Natural killer cell treated with Interleukin-12 subunit alpha and Interleukin-12 subunit beta and Interleukin-15 and Interleukin-18, amount 100 ng/mL, for 72 hours (primary cell): ENCODE results near the gene CARD11. TPM values are rescaled to one million over a fixed set of nuclear protein-coding genes. Genes with fewer than 3 reads are reported as not detected.

Experiments
- ATAC-seq, 2 donors: fragments of 150-1000 bp; cut with Tn5 transposase in 1 of 2; sonication (Bioruptor Pico), chemical (Tn5 transposase) in 1 of 2; 2 replicates each; pipeline ENCODE4 v1.10.0; 2021
- DNase-seq: peaks from one replicate; pipeline ENCODE4 v3.0.0; 2022; ENCODE audit warnings: low spot score
- H3K27ac Mint-ChIP-seq, 2 donors: 1 replicate in 1 of 2; 2 replicates in 1 of 2; pipeline ENCODE4 v1.8.0; 2022; ENCODE audit warnings: mixed read lengths in 2 of 2, mild to moderate bottlenecking in 1 of 2, moderate library complexity in 1 of 2
- H3K27me3 Mint-ChIP-seq, 2 donors: 1 replicate in 1 of 2; 2 replicates in 1 of 2; pipeline ENCODE4 v1.8.0; 2022; ENCODE audit warnings: mixed read lengths in 2 of 2
- H3K36me3 Mint-ChIP-seq: one replicate; pipeline ENCODE4 v1.8.0; 2022; ENCODE audit warnings: mixed read lengths
- H3K4me1 Mint-ChIP-seq, 2 donors: 1 replicate in 1 of 2; 2 replicates in 1 of 2; pipeline ENCODE4 v1.8.0; 2022; ENCODE audit warnings: low read depth in 2 of 2, mixed read lengths in 2 of 2, mild to moderate bottlenecking in 1 of 2
- H3K4me3 Mint-ChIP-seq: one replicate; pipeline ENCODE4 v1.8.0; 2022; ENCODE audit warnings: mixed read lengths
- H3K9me3 Mint-ChIP-seq: 2 replicates; pipeline ENCODE4 v1.8.0; 2022; ENCODE audit warnings: mixed read lengths
- total RNA-seq, 2 donors: library from RNA; stranded (reverse); gene quantifications; one replicate each; pipeline ENCODE4 v1.2.3, GENCODE V29; 2022

Gene CARD11
- total RNA-seq = 10 to 100 TPM; 79.3 to 80.8 TPM

DNA sequence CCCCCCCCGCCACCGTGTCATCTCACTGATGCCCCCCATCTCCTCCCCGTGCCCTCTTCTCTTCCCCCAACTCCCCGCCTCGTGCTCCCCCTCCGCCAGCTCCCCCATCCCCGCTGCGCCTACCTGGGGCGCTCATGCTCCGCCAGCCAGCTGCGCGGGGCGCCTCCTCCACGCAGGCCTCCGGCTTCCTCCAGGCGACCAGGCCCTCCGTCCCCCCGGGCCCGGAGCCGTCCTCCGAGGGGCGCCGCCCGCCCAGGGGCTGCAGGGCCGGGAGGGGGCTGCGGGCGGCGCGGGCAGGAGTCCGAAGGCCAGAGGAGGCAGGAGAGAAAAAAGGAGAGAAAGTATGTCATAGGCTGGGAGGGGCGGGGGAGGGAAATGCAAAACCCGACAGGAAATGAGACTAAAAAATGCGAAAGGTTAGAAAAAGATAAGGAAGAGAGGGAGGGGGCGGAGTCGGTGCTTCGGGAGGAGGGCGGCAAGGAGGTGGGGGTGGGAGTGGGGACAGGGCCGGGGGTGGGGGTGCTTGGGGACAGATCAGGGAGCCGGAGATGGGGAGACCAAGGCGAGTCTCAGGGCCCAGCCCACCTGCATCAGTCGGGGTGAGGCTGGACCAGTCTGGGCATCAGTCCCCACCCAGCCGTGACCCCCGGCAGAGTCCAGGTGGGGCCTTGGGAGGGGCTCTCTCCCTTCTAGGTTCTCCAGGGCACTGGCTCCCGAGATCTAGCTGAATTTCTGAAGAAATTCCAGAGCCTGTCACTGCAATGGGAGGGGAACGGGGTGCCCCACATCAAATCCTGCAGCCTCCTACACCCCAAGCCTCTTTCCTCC lies at the start of gene CARD11:
TSS of gene CARD11 (minus strand) at position 324 of the 828 bp plus-strand sequence. CDS start 85,361 bp downstream, outside the sequence.
- peaks cover 36 to 40% of the 10 kb centered on the region in 2 donors for H3K4me1 Mint-ChIP-seq

DNA sequence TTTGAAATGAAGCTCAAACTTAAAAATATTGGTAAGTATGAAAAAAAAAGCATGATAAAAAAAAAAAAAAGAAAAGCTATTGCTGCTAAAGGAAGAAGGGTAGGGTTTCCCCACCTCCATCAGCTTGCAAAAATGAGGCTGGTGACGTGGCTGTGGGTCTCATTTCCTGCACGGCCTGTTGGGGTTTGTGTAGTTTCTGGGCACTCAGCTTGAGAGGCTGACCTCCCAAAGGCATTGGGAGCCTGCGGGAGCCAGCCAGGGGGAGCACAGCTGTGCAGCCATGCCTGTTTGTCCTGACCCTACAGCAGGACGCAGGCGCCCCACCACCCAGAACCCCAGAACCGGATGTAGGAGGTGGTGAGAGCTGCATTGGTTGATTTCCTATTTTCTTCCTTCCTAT lies 48.8 kb upstream of the CARD11 start:
- H3K9me3 Mint-ChIP-seq = no peaks in the 10 kb centered on the region
- H3K36me3 Mint-ChIP-seq = no peaks in the 10 kb centered on the region
- H3K4me1 Mint-ChIP-seq = peaks cover 54 to 61% of the 10 kb centered on the region in 2 donors
- ATAC-seq = peak; percentile 88 to 91
- H3K27me3 Mint-ChIP-seq = no peaks in the 10 kb centered on the region
- peak; percentile 90 for DNase-seq
- peak overlapping the region; percentile 72 for H3K4me3 Mint-ChIP-seq
- H3K27ac Mint-ChIP-seq = peak overlapping the region; percentile 94 to 100

More for the DNA sequence above, at the start of gene CARD11:
- no peaks in the 10 kb centered on the region for H3K9me3 Mint-ChIP-seq
- peak within 1 kb of the TSS; percentile 91 for H3K4me3 Mint-ChIP-seq
- no peaks in the 10 kb centered on the region for H3K36me3 Mint-ChIP-seq
- ATAC-seq = peak; percentile 70 to 74
- peak within 1 kb of the TSS; percentile 80 to 88 for H3K27ac Mint-ChIP-seq
- H3K27me3 Mint-ChIP-seq = no peaks in the 10 kb centered on the region
- peak; percentile 61 for DNase-seq

DNA sequence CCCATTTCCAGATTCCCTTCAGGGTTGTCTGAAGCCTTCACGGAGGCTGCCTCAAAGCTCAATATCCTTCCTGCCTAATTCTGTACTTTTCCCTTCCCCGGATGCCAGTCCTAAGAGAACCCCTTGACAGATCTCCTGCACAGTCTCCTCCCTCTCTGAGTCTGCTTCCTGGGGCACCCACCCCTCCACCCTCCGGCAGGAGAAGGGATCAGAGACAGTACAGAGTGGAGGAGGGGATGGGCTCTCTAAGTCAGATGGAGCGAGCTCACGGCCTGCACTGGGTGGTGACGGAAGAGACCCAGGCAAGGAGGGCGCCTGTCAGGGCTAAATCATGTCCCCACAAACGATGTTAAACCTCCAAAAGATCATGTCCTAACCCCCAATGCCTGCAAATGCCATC lies 48.0 kb upstream of the CARD11 start:
- Mint-ChIP-seq H3K4me3 (peak overlapping the region; percentile 72), H3K36me3 (no peaks in the 10 kb centered on the region)
- no peak for ATAC-seq

DNA sequence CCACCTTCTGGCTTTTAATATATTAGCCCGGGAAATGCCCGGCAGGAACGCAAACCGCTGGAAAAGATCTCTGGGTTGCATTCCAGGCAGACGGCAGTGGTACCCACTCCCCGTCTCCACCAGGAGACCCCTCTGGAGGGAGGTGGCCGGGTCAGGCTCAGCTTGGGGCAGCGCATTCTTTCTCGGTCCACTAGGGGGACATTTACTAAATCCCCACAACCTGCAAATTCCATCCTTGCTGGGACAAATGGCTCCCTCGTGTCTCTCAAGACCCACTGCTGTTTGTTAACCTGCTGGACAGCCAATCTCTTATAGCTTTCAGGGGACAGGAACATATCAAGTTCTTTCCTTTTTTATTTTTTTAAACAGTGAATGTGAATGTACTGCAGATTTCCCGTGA lies 45.8 kb upstream of the CARD11 start:
- peak overlapping the region; percentile 20 for H3K4me3 Mint-ChIP-seq
- H3K36me3 Mint-ChIP-seq = no peaks in the 10 kb centered on the region
- H3K27me3 Mint-ChIP-seq = no peaks in the 10 kb centered on the region
- ATAC-seq (no peak), DNase-seq (no peak)
- H3K4me1 Mint-ChIP-seq = peaks cover 33 to 40% of the 10 kb centered on the region in 2 donors
- H3K27ac Mint-ChIP-seq = peak overlapping the region; percentile 78 to 94
- no peaks in the 10 kb centered on the region for H3K9me3 Mint-ChIP-seq

More for the DNA sequence above, 48.0 kb upstream of the CARD11 start:
- H3K27ac Mint-ChIP-seq = peak overlapping the region; percentile 94 to 100
- H3K27me3 Mint-ChIP-seq = no peaks in the 10 kb centered on the region
- DNase-seq = no peak
- no peaks in the 10 kb centered on the region for H3K9me3 Mint-ChIP-seq
- H3K4me1 Mint-ChIP-seq = peaks cover 46 to 55% of the 10 kb centered on the region in 2 donors

DNA sequence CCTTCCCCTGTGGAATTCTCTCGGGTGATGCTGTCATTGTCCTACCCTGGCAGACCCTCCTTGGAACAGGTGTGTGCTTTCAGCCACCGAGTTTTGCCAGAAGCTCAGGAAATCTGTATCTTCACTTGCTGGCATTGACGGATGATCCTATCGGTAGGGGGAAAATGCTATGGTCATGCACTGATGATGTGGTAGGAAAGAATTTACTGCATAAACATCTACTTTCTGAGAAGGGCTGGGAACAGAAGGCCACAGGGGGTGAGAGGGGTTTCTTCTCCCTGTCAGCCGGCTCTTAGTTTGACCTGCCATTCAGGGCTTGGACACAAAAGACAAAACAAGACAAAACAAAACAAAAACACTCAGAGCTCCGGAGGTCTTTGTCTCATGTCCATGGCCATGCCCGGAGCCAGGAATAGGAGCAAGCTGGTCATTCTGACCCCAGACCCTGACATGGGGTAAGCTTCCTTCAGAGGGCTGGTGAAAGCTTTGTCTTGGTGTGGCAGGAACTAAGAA lies 43.6 kb upstream of the CARD11 start:
- ATAC-seq (no peak), DNase-seq (no peak)
- Mint-ChIP-seq H3K36me3 (no peaks in the 10 kb centered on the region), H3K9me3 (no peaks in the 10 kb centered on the region), H3K4me3 (no peak overlapping the region), H3K27me3 (no peaks in the 10 kb centered on the region), H3K4me1 (peaks cover 22 to 32% of the 10 kb centered on the region in 2 donors), H3K27ac (peak overlapping the region in 1 of 2 donors; percentile 74)

DNA sequence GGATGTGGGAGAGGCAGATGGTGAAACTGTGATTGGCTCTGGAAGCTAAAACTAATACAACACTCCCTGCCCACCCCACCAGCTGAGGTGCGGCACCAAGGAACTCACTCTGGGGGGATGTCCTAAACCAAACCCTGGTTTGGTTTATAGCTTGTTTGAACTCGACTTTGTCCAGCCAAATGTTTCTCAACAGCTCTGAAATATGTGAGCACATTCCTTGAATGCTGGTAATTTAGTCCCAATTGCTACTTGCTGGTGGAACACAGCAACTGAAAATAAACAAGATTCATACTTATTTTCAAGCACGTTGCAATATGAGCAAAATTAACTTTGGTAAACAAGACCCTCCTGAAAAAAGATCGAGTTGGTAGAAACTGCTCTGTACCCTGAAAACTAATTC lies 39.7 kb upstream of the CARD11 start:
- no peak for ATAC-seq
- peak overlapping the region in 1 of 2 donors; percentile 34 for H3K27ac Mint-ChIP-seq

DNA sequence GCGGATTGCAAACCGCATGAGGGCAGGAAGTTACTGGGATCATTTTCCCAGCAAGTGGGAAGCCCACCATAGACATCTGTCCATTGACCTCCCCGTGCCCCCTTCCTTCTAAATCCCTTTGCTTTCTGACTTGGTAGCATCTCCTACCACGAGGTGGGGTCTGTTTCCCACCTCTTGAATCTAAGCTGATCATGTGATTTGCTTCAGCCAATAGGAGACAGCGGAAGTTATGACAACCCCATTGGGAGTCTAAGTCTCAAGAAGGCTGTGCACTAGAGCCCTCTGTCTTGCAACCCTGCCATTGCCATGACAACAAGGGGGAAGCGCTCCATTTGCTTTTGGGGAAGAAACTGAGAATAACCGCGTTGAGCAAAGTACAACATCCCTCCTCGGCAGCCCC lies 39.2 kb upstream of the CARD11 start:
- peaks cover 5 to 13% of the 10 kb centered on the region in 2 donors for H3K4me1 Mint-ChIP-seq
- no peaks in the 10 kb centered on the region for H3K27me3 Mint-ChIP-seq
- DNase-seq (no peak), ATAC-seq (no peak)
- H3K4me3 Mint-ChIP-seq = no peak overlapping the region
- H3K27ac Mint-ChIP-seq = no peak overlapping the region
- no peaks in the 10 kb centered on the region for H3K36me3 Mint-ChIP-seq
- no peaks in the 10 kb centered on the region for H3K9me3 Mint-ChIP-seq

More for the DNA sequence above, 39.7 kb upstream of the CARD11 start:
- H3K36me3 Mint-ChIP-seq = no peaks in the 10 kb centered on the region
- peaks cover 5 to 11% of the 10 kb centered on the region in 2 donors for H3K4me1 Mint-ChIP-seq
- DNase-seq = no peak
- no peaks in the 10 kb centered on the region for H3K9me3 Mint-ChIP-seq
- no peak overlapping the region for H3K4me3 Mint-ChIP-seq
- H3K27me3 Mint-ChIP-seq = no peaks in the 10 kb centered on the region

DNA sequence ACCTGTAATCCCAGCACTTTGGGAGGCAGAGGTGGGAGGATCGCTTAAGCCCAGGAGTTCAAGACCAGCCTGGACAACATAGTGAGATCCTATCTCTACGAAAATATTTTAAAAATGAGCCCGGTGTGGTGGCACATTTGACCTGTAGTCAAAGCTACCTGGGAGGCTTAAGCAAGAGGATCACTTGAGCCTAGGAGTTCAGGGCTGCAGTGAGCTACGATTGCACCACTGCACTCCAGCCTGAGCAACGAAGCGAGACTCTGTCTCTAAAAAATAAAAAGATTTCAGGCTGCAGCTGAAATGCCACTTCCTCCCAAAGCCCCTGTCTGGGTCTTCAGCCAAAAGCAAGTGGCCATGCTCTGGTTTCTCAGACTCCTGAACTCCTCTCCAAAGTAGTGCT lies 38.7 kb upstream of the CARD11 start:
- no peaks in the 10 kb centered on the region for H3K27me3 Mint-ChIP-seq
- no peaks in the 10 kb centered on the region for H3K9me3 Mint-ChIP-seq
- DNase-seq (no peak), ATAC-seq (no peak)
- H3K4me3 Mint-ChIP-seq = no peak overlapping the region
- H3K27ac Mint-ChIP-seq = no peak overlapping the region
- peaks cover 5 to 11% of the 10 kb centered on the region in 2 donors for H3K4me1 Mint-ChIP-seq
- no peaks in the 10 kb centered on the region for H3K36me3 Mint-ChIP-seq

DNA sequence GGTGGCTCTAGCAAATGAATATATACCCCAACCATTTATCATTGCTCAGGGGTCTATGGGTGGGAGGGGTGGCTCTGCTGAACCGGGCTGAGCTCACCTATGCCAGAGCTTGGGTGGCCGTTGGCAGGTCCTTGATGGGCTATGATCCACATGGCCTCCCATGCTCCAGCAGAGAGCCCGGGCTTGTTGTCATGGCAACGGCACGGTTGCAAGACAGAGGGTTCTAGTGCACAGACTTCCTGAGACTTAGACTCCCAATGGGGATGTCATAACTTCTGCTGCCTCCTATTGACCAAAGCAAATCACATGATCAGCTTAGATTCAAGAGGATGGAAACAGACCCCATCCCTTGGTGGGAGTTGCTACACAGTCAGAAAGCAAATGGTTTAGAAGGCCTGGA lies 36.4 kb upstream of the CARD11 start:
- DNase-seq (no peak), ATAC-seq (no peak)
- H3K9me3 Mint-ChIP-seq = no peaks in the 10 kb centered on the region
- no peak overlapping the region for H3K27ac Mint-ChIP-seq
- no peak overlapping the region for H3K4me3 Mint-ChIP-seq
- H3K4me1 Mint-ChIP-seq = peaks cover 5 to 11% of the 10 kb centered on the region in 2 donors
- no peaks in the 10 kb centered on the region for H3K27me3 Mint-ChIP-seq
- no peaks in the 10 kb centered on the region for H3K36me3 Mint-ChIP-seq

DNA sequence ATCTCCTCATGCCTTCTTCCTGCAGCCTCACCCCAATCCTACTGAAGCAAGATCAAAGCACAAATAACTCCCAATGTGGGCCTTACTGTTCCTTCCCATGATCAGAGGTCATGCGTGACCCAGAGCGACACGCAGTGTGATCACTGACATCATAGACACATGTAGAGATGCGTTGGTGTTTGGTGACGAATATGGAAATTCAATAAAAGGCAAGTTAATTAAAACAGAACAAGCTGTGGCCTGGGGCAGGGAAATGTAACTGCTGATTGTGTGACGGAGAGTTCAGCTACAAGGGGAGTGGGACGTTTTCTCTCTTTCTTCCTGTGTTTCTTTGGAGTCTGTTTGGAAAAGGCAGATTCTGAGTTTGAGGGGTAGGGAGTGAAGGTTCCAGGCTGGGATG lies 34.8 kb upstream of the CARD11 start:
- ATAC-seq (no peak), DNase-seq (no peak)
- Mint-ChIP-seq H3K36me3 (no peaks in the 10 kb centered on the region), H3K27me3 (no peaks in the 10 kb centered on the region), H3K9me3 (no peaks in the 10 kb centered on the region), H3K27ac (no peak overlapping the region), H3K4me3 (no peak overlapping the region), H3K4me1 (peaks cover 8 to 9% of the 10 kb centered on the region in 2 donors)

DNA sequence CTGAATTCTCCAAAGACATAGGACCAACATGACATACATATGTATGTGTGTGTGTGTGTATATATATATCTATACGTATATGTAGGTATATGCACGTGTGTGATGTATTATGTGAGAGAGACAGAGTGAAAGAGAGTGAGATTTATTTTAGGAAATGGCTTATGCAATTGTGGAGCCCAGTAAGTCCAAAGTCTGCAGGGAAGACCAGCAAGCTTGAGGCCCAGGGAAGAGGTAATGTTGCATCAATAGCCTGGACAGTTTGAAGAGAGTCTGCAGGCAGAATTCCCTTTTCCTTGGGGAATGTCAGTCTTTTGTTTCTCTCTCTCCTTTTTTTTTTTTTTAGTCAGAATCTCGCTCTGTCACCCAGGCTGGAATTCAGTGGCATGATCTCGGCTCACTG lies 33.0 kb upstream of the CARD11 start:
- H3K36me3 Mint-ChIP-seq = no peaks in the 10 kb centered on the region
- no peak overlapping the region for H3K4me3 Mint-ChIP-seq
- H3K9me3 Mint-ChIP-seq = no peaks in the 10 kb centered on the region
- no peak for DNase-seq
- ATAC-seq = no peak
- H3K27me3 Mint-ChIP-seq = no peaks in the 10 kb centered on the region
- H3K27ac Mint-ChIP-seq = no peak overlapping the region
- H3K4me1 Mint-ChIP-seq = peaks cover 13 to 14% of the 10 kb centered on the region in 2 donors

DNA sequence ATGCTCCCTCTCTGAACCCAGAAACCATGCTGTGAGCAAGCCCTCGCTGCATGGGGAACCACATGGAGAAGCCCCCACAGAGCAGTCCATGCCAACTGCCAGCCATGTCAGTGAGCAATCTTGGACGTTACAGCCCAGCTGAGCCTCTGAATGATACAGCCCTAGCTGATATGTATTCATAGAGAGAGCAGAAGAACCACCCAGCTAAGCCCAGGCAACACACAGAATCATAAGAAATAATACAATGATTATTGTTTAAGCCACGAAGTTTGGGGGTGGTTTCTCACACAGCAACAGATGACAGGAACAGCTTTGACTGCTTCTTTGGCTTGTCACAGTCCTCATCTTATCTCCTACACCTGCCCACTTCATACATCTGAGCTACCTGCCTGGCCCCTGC lies 32.5 kb upstream of the CARD11 start:
- Mint-ChIP-seq H3K36me3 (peaks cover 5% of the 10 kb centered on the region), H3K27ac (no peak overlapping the region), H3K4me3 (no peak overlapping the region), H3K9me3 (peaks cover 3% of the 10 kb centered on the region), H3K27me3 (no peaks in the 10 kb centered on the region), H3K4me1 (peaks cover 16 to 19% of the 10 kb centered on the region in 2 donors)
- DNase-seq (no peak), ATAC-seq (no peak)

DNA sequence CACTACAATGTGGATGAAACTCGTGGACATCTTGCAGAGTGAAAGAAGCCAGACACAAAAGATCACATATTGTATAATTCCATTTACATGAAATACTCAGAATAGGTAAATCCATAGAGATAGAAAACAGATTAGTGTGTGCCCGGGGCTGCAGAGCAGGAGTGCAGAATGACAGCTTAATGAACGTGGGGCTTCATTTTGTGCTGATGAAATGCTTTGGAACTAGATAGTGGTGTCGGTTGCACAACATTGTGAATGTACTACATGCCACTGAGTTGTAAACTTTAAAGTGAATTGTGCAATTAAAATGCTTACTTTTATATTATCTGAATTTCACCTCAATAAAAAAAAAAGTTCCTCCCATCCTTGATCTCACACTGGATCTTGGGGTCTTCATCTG lies 31.8 kb upstream of the CARD11 start:
- no peak for ATAC-seq
- no peak overlapping the region for H3K27ac Mint-ChIP-seq
- no peaks in the 10 kb centered on the region for H3K27me3 Mint-ChIP-seq
- no peak for DNase-seq
- peaks cover 5% of the 10 kb centered on the region for H3K9me3 Mint-ChIP-seq
- H3K4me3 Mint-ChIP-seq = no peak overlapping the region
- H3K4me1 Mint-ChIP-seq = peaks cover 22 to 27% of the 10 kb centered on the region in 2 donors
- peaks cover 12% of the 10 kb centered on the region for H3K36me3 Mint-ChIP-seq

DNA sequence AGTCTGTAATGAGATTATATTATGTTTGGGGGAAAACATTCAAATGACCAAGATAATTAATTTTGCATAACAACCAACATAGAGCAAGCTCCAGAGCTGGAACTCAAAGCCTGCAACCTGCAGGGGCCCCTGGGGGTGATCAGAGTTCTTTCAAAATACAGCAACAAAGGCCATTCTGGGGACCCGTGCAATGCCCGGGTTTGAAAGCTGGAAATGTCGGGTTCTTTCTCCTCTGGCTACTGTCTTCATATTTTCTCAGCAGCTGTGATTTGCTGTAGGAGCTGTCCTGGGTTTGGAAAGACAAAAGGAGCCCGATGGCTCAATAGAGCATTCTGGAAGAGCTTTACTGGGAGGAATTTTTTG lies 30.8 kb upstream of the CARD11 start:
- no peak for ATAC-seq
- Mint-ChIP-seq H3K27me3 (no peaks in the 10 kb centered on the region), H3K4me3 (no peak overlapping the region), H3K4me1 (peaks cover 32 to 37% of the 10 kb centered on the region in 2 donors), H3K36me3 (peaks cover 17% of the 10 kb centered on the region), H3K27ac (peak overlapping the region in 1 of 2 donors; percentile 45), H3K9me3 (peaks cover 11% of the 10 kb centered on the region)
- no peak for DNase-seq
